Measurements from ENCODE around the gene IGFLR1.
A peak's percentile ranks its signal among the peaks of the same experiment; 100 is the strongest.

The IGFLR1 gene

GRCh38 chr19:35756377-35757230, 14.4 kb upstream of the IGFLR1 start, which contains the start of gene HSPB6:
Gene HSPB6 (minus strand): TSS chr19:35757029. CDS start chr19:35757008, 21 bp downstream.
- DNase-seq (ENCODE audit: low read depth in 3 of 3, low spot score in 1 of 3), result no peak

GRCh38 chr19:35755550-35756376, 13.5 kb upstream of the IGFLR1 start:
- DNase-seq (ENCODE audit: low read depth in 3 of 3, low spot score in 1 of 3), result peak in 1 of 3 donors; percentile 38

GRCh38 chr19:35755131-35755549, 12.9 kb upstream of the IGFLR1 start:
- DNase-seq (ENCODE audit: low read depth in 3 of 3, low spot score in 1 of 3), result no peak

GRCh38 chr19:35754370-35755130, 12.3 kb upstream of the IGFLR1 start:
- DNase-seq (ENCODE audit: low read depth in 3 of 3, low spot score in 1 of 3), result no peak

GRCh38 chr19:35753634-35754369, 11.6 kb upstream of the IGFLR1 start:
- no peak for DNase-seq (ENCODE audit: low read depth in 3 of 3, low spot score in 1 of 3)

GRCh38 chr19:35752746-35753350, 10.6 kb upstream of the IGFLR1 start:
- no peak for DNase-seq (ENCODE audit: low read depth in 3 of 3, low spot score in 1 of 3)

GRCh38 chr19:35751839-35752745, 9.8 kb upstream of the IGFLR1 start:
- no peak for DNase-seq (ENCODE audit: low read depth in 3 of 3, low spot score in 1 of 3)

GRCh38 chr19:35750167-35750566, 7.9 kb upstream of the IGFLR1 start:
- DNase-seq (ENCODE audit: low read depth in 3 of 3, low spot score in 1 of 3), result no peak

GRCh38 chr19:35748106-35749020, 6.1 kb upstream of the IGFLR1 start, which contains the start of gene LIN37:
Gene LIN37 (plus strand): TSS chr19:35748576. CDS start chr19:35748725, 149 bp downstream.
- DNase-seq (ENCODE audit: low read depth in 3 of 3, low spot score in 1 of 3), result peak; percentile 92 to 98 (median 95)

- no peak for DNase-seq (ENCODE audit: low read depth in 3 of 3, low spot score in 1 of 3)
These were observed 4.3 kb upstream of the IGFLR1 start for GRCh38 chr19:35746531-35746930.

GRCh38 chr19:35746087-35746462, 3.8 kb upstream of the IGFLR1 start:
- DNase-seq (ENCODE audit: low read depth in 3 of 3, low spot score in 1 of 3), result no peak

GRCh38 chr19:35745328-35746086, 3.3 kb upstream of the IGFLR1 start, which contains the start of the genes PSENEN and U2AF1L4:
Gene PSENEN (plus strand): TSS chr19:35745651. CDS start chr19:35745931, 280 bp downstream.
Gene U2AF1L4 (minus strand): TSS chr19:35745418. CDS start chr19:35745391, 27 bp downstream.
- peak; percentile 86 to 93 (median 92) for DNase-seq (ENCODE audit: low read depth in 3 of 3, low spot score in 1 of 3)

GRCh38 chr19:35744430-35745327, 2.4 kb upstream of the IGFLR1 start:
- DNase-seq (ENCODE audit: low read depth in 3 of 3, low spot score in 1 of 3), result peak; percentile 80 to 85 (median 81)

GRCh38 chr19:35743640-35744429, 1.6 kb upstream of the IGFLR1 start:
- DNase-seq (ENCODE audit: low read depth in 3 of 3, low spot score in 1 of 3), result no peak

GRCh38 chr19:35741203-35741515, 1.1 kb downstream of the IGFLR1 start:
- no peak for DNase-seq (ENCODE audit: low read depth in 3 of 3, low spot score in 1 of 3)

All from stimulated activated CD4-positive, alpha-beta T cell treated with anti-CD3 and anti-CD28 coated beads, TNF-alpha, amount 100 ng/mL, for 1 hour (primary cell).